Islet precursor cell (in vitro differentiated cells): ENCODE measurements around the gene TJP3.

Experiments
- DNase-seq: peaks from one replicate; pipeline ENCODE4 v3.0.0-alpha.2; 2018

The TJP3 gene

GRCh38 chr19:3770136-3770999, 62.2 kb downstream of the TJP3 start:
- DNase-seq = peak; percentile 55

- DNase-seq = no peak
Observed at GRCh38 chr19:3771000-3771905, 63.1 kb downstream of the TJP3 start.

DNA sequence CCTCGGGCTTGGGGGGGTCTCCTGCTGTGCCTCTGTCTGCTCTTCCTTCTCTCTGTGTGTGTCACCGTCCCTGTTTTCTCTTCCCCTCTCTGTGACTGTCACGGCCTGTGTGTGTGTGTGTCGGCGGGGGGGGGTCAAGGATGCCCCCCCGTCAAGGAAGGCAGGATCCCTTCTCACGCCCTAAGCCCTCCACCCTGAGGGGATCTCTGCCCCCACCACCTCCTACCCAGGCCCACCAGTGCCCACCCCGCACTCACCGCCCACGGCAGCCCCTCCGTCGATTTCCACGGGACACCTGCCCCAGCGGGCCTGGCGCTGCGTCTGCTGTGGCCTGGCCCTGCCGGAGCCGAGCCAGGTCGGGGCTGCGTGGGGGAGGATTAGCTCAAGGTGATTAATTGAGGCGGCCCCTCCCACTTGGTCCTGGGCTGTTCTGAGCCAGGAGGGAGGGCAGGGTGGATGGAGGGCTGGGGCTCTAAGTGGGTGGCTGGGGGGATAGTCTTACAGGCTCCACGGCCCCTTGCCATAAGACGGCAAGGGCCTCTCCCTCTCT, 63.8 kb downstream of the TJP3 start, which contains the start of gene RAX2:
RAX2 (minus strand) TSS at position 323 of the 550 bp plus-strand sequence. CDS start 486 bp downstream, outside the sequence.
- no peak for DNase-seq

DNA sequence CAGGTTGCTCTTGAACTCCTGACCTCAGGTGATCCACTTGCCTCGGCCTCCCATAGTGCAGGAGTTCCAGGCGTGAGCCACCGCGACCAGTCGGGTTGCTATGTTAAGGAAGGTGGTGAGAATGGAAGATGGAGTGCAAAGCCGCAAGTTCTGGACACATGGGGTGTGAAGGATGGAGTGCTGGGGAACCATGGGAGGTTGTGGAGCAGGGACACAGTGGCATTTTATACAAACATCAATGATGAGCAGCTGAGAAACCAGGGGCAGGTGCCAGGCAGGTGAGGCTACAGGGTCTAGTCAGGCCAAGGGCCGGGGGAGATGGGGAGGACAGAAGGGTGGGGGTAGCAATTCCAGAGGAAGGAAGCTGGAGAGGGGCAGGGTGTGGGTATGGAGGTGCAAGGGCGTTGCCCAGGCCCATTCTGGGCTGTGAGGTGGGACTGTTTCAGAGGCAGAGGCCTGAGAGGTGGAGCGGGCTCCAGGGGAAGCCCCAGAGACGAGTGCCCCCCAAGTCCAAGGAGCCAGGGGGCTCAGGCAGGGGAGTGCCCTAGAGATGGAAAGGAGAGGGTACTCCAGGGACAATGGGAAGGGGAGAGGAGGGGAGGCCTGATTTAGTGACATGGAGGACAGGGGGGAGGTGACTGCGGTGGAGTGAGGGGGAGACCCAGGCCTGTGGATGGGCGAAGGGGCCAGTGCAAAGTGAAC, 65.8 kb downstream of the TJP3 start:
- no peak for DNase-seq

GRCh38 chr19:3774621-3775373, 66.6 kb downstream of the TJP3 start:
- DNase-seq = no peak

DNA sequence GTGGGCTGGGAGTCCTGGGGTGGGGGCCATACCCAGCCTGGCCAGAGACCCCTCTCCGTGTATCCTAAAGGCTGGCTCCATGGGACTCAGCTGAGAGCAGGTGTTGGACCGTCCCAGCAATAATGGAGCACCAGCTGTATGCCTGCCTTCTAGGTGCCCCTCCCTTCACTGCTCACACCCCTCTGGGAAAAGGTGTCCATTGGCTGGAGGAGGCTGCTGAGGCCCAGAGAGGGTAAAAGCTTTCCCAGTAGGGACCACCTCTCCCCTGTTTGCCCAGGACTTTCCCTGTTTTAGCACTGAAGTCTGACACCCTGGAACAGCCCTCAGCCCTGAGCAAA, 67.2 kb downstream of the TJP3 start:
- DNase-seq = no peak

- DNase-seq = no peak
Observed at GRCh38 chr19:3775831-3776230, 67.6 kb downstream of the TJP3 start.

GRCh38 chr19:3776479-3777040, 68.4 kb downstream of the TJP3 start:
- no peak for DNase-seq

- no peak for DNase-seq
Observed at GRCh38 chr19:3778104-3778867, 70.1 kb downstream of the TJP3 start.

- DNase-seq = peak; percentile 46
Observed at GRCh38 chr19:3778899-3779723, 70.9 kb downstream of the TJP3 start.

DNA sequence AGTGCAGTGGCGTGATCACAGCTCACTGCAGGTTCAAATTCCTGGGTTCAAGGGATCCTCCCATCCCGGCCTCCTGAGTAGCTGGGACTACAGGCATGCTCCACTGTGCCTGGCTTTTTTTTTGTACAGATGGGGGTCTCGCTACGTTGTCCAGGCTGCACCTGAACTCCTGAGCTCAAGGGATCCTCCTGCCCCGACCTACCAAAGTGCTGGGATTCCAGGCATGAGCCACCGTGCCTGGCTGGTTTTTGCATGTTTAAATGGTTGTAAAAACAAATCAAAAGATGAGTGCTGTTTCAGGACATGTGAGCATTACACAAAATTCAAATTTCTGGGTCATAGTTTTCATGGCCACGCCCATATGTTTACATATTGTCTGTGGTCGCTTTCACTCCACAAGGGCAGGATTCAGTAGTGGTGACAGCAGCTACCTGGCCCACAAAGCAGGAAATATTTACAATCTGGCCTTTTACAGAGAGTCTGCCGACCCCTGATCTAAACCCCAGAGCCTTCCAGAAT, 72.7 kb downstream of the TJP3 start:
- DNase-seq = no peak

DNA sequence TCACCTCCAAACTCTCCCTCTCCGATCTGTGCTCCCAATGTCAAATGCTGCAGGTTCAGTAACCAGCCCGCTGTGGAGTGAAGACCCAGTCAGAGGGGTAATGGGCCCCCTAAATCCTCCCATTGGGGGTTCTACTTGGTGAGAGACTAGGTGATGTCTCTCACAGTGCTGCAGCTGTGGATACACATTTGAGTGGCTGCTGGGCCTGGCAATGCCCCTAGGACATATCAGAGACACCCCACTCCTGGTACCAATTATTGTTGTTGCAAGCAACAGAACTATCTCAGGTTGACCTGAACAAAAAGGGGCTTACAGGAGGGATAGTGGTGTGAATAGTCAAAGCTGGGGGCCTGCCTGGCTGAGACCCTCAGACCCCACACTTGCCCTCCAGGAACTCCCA, 73.4 kb downstream of the TJP3 start:
- DNase-seq = no peak

DNA sequence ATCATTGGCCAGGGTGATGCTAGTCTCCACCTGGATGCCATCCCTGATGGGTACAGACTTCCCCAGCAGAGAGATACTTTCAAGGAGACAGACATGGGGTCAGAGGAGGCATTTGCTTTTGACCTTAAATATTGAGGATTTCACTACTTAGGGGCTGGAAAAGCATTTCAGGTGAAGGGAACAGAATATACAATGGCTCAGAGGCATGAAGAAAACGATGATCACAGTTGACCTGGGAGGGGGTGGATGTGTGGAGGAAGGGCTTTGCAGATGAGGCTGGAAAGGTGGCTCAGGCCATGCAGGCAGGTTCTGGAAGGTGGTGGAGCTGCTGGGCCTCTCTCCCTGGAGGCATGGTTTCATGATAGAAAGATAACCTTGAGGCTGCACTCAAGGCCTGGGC, 74.1 kb downstream of the TJP3 start:
- no peak for DNase-seq

- no peak for DNase-seq
Observed at GRCh38 chr19:3782903-3783302, 74.7 kb downstream of the TJP3 start.

DNA sequence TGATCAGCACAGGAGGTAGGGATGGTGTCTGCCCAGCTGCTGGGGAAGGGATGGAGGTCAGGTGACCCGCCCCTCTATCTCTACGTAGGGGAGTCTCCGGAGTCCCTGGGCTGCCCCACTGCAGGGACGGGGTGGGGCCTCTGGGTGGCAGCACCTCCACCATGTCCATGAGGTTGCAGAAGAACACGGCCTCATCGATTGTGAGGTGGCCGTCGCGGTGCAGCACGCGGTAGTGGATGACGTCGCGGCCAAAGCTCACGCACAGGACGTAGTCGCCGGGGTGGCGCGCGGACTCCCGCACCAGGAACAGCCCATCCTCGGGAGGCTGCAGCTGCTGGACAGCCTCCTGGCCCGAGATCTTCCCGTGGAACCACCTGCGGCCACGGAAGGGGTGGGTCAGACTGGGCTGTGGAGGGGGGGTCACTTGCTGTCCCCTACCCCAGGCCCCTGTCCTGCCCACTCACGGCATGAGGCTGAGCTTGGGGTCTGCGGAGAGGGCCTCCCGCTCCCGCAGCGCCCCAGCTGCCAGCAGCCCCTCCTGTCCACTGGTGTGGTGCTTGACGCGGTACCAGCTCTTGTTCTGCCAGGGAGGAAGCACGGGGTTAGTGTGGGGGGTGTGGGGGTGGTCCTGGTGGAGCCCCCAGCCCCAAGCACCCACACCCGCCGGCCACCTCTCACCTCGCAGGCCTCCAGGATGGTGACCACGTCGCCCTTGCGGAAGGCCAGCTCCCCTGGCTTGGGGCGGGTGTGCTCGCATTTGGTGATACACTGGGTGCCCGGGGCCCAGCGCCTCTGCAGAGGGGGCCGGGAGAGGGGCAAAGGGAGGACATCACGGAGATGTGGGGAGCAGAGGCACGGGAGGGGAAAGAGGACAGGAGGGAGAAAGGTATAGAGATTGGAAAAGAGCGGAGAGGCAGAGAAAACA, 75.7 kb downstream of the TJP3 start:
- DNase-seq = peak; percentile 70

- DNase-seq = peak; percentile 54
Observed at GRCh38 chr19:3784607-3785450, 76.6 kb downstream of the TJP3 start.

DNA sequence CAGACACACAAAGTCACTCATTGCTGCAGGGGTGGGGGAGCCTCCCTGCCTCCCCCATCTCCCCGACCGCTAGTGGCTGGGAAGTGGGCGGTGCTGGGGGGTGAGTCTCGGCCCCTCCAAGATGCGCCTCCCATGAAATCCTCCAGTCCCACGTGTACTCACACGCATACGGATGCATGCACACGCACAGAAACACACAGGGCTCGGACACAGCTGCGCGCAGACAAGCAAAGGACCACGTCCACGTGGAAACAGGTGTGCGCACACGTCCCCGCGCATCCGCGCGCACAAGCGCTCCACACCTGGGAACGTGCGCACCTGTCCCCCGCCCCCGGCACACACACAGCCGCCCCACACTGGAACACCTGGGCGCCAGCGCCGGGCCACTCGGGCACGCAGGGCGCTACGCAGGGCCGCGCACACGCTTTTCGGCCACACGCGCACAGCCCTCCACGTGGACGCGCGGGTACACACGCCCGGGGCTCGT, 77.3 kb downstream of the TJP3 start:
- peak; percentile 45 for DNase-seq
